Upper lobe of left lung (tissue), 6 donors: ENCODE results near the gene ZBTB16. TPM values are rescaled to one million over a fixed set of nuclear protein-coding genes. Genes with fewer than 3 reads are reported as not detected.

ENCODE experiments used
- ATAC-seq, 2 donors: fragments of 200-7000 bp; cut with Tn5 transposase; one replicate each; pipeline ENCODE4 v1.9.1; 2022; ENCODE audit warnings: mild to moderate bottlenecking in 2 of 2, moderate library complexity in 2 of 2; ENCODE audit not compliant: low FRiP score in 2 of 2
- DNase-seq, 2 donors: peaks; one replicate each; pipeline ENCODE4 v3.0.0-alpha.2; 2019 to 2020
- H3K27ac ChIP-seq, 4 donors: fragments of 200-600 bp; sonication (generic); one replicate each; pipeline ENCODE4 v1.5.1; 2016 to 2019
- H3K27me3 ChIP-seq, 4 donors: fragments of 200-600 bp; sonication (generic); one replicate each; pipeline ENCODE4 v1.5.1; 2017 to 2019
- H3K36me3 ChIP-seq, 4 donors: fragments of 200-600 bp; sonication (generic); one replicate each; pipeline ENCODE4 v1.5.1; 2016 to 2019
- H3K4me1 ChIP-seq, 4 donors: fragments of 200-600 bp; sonication (generic); one replicate each; pipeline ENCODE4 v1.5.1; 2018 to 2019
- H3K4me3 ChIP-seq, 4 donors: fragments of 200-600 bp; sonication (generic); one replicate each; pipeline ENCODE4 v1.5.1; 2017 to 2019; ENCODE audit warnings: mild to moderate bottlenecking in 2 of 4, moderate library complexity in 1 of 4
- H3K9me3 ChIP-seq, 4 donors: fragments of 200-600 bp; sonication (generic); one replicate each; pipeline ENCODE4 v1.5.1; 2018 to 2019
- EP300 ChIP-seq, 4 donors: sonication (generic); formaldehyde crosslinking; IDR thresholded peaks; one replicate each; pipeline ENCODE4 v1.5.1; 2017; ENCODE audit warnings: antibody characterized with exemption in 4 of 4, control low read depth in 2 of 4
- POLR2A ChIP-seq, 4 donors: fragments of 450-650 bp; IDR thresholded peaks; one replicate each; pipeline ENCODE4 v1.5.1; 2016 to 2017; ENCODE audit warnings: antibody characterized with exemption in 4 of 4, mild to moderate bottlenecking in 2 of 4
- POLR2AphosphoS5 ChIP-seq, 2 donors: sonication (generic); formaldehyde crosslinking; IDR thresholded peaks; one replicate each; pipeline ENCODE4 v1.5.1; 2017; ENCODE audit warnings: antibody characterized with exemption in 2 of 2
- WGBS, 2 donors: methylation state at CpG; one replicate each; pipeline ENCODE4 v1.1.5; 2017 to 2018; 5-methylcytosine and 5-hydroxymethylcytosine counted together
- total RNA-seq, 6 donors: library from RNA; depleted of rRNA in 4 of 6; stranded (reverse); fragments of >200 nt in 4 of 6; gene quantifications; one replicate each; pipeline versions ENCODE4 v1.1.0 to v1.2.1, GENCODE V29; 2016 to 2021
- TF ChIP-seq, protein P1 (sequence below), 6 experiments: fragments of 450-650 bp in 4 of 6; fragments of 200-600 bp in 2 of 6; sonication (generic) in 2 of 6; IDR thresholded peaks; one replicate each; pipeline ENCODE4 v1.5.1; 2016 to 2019; ENCODE audit warnings: antibody characterized with exemption in 6 of 6
- donor health status: DM: no; HTN: no; CAD: no; lungs with moderate emphysema.
- donor health status: DM: no; HTN: yes; CAD: no; lungs with severe emphysema.

ZBTB16 gene
- total RNA-seq, 6 donors from 2014 or later, result 110 to 584 (median 179) TPM

DNA sequence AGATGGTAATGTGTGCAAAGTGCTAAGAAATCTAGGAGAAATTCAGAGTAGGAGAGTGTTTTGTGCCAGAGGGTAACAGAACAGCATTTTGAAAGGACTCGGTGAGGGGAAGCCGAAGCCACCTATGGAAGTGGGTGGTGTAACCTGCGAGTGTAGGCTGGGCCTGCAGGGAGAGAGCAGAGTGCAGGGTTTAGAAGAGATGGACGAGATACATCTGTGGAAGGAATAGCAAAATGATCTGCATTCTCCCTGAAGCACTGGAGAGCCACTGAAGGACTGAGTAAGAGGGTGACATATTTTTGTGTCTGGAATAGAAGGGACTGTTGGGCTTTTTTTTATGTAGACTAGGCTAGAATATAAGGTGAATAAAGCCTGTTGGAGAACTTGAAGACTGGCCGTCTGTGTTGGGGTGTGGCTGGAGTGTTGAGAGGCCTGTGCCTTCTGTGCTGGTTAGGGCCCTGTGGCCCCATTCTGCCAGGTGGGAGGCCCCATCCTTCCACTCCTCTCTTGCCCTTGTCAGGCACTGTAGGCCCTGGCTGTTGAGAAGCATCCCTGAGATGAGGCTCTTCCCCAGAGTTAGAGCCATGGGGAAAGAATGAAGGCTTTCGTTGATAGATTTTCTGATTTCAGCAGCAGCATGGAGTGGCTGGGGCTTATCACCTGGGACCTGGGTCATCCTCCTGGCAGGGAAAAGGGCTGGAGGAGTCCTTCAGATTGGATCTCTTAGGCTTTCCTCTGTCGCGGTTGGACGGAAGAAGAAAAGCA lies 102.2 kb downstream of the ZBTB16 start:
- Histone ChIP-seq H3K9me3 (no peaks in the 10 kb centered on the region), H3K4me1 (peaks cover 94 to 99% (median 96%) of the 10 kb centered on the region in 4 donors), H3K27me3 (no peaks in the 10 kb centered on the region), H3K4me3 (no peak overlapping the region), H3K36me3 (peaks cover 4 to 42% (median 10%) of the 10 kb centered on the region in 4 donors), H3K27ac (peak overlapping the region; percentile 95 to 99 (median 96))
- TF ChIP-seq POLR2A (IDR thresholded peaks at IDR 0.05) (no peak), EP300 (IDR thresholded peaks at IDR 0.05) (no peak), POLR2AphosphoS5 (IDR thresholded peaks at IDR 0.05) (no peak)
- TF ChIP-seq, protein P1, sequence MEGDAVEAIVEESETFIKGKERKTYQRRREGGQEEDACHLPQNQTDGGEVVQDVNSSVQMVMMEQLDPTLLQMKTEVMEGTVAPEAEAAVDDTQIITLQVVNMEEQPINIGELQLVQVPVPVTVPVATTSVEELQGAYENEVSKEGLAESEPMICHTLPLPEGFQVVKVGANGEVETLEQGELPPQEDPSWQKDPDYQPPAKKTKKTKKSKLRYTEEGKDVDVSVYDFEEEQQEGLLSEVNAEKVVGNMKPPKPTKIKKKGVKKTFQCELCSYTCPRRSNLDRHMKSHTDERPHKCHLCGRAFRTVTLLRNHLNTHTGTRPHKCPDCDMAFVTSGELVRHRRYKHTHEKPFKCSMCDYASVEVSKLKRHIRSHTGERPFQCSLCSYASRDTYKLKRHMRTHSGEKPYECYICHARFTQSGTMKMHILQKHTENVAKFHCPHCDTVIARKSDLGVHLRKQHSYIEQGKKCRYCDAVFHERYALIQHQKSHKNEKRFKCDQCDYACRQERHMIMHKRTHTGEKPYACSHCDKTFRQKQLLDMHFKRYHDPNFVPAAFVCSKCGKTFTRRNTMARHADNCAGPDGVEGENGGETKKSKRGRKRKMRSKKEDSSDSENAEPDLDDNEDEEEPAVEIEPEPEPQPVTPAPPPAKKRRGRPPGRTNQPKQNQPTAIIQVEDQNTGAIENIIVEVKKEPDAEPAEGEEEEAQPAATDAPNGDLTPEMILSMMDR (IDR thresholded peaks at IDR 0.05), result no peak
- DNase-seq (no peak), ATAC-seq (no peak)
- WGBS, 2 donors, result 59 to 78% methylated on average over 9 of the region's 9 CpGs

DNA sequence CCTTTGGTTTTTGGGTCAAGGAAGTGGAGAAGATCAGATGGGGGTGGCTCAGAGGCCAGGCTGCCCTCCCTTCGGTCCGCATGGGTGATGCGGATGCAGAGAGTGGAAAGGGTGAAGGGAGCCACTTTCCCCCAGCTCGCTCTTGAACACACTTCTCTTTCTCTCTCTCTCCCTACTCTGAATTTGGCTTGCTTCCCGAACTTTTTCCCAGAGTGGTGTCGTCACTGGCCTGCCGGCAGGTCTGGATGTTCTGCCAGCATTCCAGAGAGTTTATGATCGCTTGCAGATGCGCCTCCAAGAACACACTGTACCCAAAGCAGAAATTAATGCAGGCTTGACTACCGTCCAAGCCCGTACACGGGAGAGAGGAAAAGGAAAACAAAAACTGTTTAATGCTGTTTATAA lies 103.2 kb downstream of the ZBTB16 start:
- peak; percentile 52 to 90 for DNase-seq
- WGBS, 2 donors, result 9 to 28% methylated on average over 12 of the region's 12 CpGs
- no peaks in the 10 kb centered on the region for H3K9me3 ChIP-seq
- no peaks in the 10 kb centered on the region for H3K27me3 ChIP-seq
- H3K4me3 ChIP-seq, result no peak overlapping the region
- peak; percentile 81 to 88 for ATAC-seq
- peaks cover 94 to 98% (median 96%) of the 10 kb centered on the region in 4 donors for H3K4me1 ChIP-seq
- TF ChIP-seq POLR2A (IDR thresholded peaks at IDR 0.05) (peak in 3 of 4 donors; percentile 26 to 69 (median 41)), EP300 (IDR thresholded peaks at IDR 0.05) (peak; percentile 98 to 100 (median 100)), POLR2AphosphoS5 (IDR thresholded peaks at IDR 0.05) (peak; percentile 99)
- TF ChIP-seq, protein P1 (IDR thresholded peaks at IDR 0.05), result peak in 1 of 6 experiments; percentile 28
- peaks cover 0 to 31% (median 3%) of the 10 kb centered on the region in 4 donors for H3K36me3 ChIP-seq
- peak overlapping the region; percentile 95 to 99 (median 96) for H3K27ac ChIP-seq

DNA sequence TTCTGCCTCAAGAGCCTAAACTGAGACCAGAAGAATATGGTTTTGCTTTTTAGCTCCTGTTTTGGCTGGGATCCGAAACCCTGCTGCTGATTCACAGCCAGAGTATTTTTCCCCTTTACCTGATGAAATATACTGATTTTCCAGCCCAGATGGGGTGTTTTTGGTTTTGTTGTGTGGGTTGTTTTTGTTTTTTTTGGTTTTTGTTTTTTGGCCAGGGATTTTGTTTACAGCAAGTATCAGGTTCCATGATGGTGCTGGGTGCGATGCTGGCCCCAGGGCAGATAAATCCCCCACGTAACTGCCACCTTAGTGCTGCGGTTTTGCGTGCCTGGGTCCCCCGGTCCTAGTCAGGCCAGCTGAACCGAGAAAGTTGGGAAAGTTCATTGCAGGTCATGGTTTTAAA lies 103.7 kb downstream of the ZBTB16 start:
- peaks cover 94 to 98% (median 96%) of the 10 kb centered on the region in 4 donors for H3K4me1 ChIP-seq
- no peaks in the 10 kb centered on the region for H3K27me3 ChIP-seq
- DNase-seq (no peak), ATAC-seq (peak in 1 of 2 donors; percentile 2)
- TF ChIP-seq POLR2AphosphoS5 (IDR thresholded peaks at IDR 0.05), result peak in 1 of 2 donors; percentile 2
- TF ChIP-seq, protein P1 (IDR thresholded peaks at IDR 0.05), result no peak
- H3K27ac ChIP-seq, result peak overlapping the region; percentile 95 to 99 (median 96)
- WGBS, 2 donors, result 31 to 38% methylated on average over 7 of the region's 7 CpGs
- H3K4me3 ChIP-seq, result no peak overlapping the region
- peaks cover 0 to 26% (median 1%) of the 10 kb centered on the region in 4 donors for H3K36me3 ChIP-seq
- no peaks in the 10 kb centered on the region for H3K9me3 ChIP-seq

DNA sequence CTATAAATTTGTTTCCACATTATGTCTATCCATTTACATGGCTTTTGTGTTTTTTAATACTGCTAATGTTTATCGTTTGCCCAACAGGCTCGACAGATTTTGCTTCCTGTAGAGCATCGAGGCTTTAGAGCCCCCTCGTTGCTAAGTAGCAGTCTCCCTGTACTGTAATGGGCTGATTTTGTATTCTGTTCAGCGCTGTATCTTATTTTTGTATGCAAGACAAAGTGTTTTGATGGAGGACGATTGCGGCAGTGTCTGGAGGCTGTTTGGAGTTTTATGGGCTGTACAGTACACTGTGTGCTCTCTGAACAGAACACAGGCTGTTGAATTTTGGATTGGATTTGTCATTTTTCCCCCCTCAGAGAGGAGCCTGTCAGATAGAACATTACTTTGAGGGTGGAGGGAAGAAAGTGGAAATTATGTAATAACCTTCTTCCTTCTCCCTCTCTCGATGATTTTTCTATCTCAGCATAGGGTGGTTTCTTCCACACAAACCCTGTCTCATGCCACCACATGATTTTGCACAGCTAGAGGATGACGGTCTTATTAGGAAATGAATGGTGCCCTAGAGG lies 104.4 kb downstream of the ZBTB16 start:
- Histone ChIP-seq H3K36me3 (peaks cover 0 to 24% (median 0%) of the 10 kb centered on the region in 4 donors), H3K27me3 (no peaks in the 10 kb centered on the region), H3K9me3 (no peaks in the 10 kb centered on the region), H3K27ac (peak overlapping the region; percentile 95 to 99 (median 96)), H3K4me3 (no peak overlapping the region), H3K4me1 (peaks cover 94 to 98% (median 96%) of the 10 kb centered on the region in 4 donors)
- ATAC-seq (peak; percentile 12 to 74), DNase-seq (no peak)
- peak in 1 of 4 donors; percentile 45 for TF ChIP-seq POLR2A (IDR thresholded peaks at IDR 0.05)
- peak; percentile 70 to 72 for TF ChIP-seq POLR2AphosphoS5 (IDR thresholded peaks at IDR 0.05)
- TF ChIP-seq, protein P1 (IDR thresholded peaks at IDR 0.05), result no peak
- peak in 3 of 4 donors; percentile 46 to 98 (median 97) for TF ChIP-seq EP300 (IDR thresholded peaks at IDR 0.05)
- 27 to 28% methylated on average over 9 of the region's 9 CpGs for WGBS, 2 donors
